Neuronal stem cell (in vitro differentiated cells): ENCODE measurements around the gene TAMM41.
"Not testable (repeated sequence)": the region's sequence is repeated elsewhere in the genome, so short reads cannot be mapped to it uniquely, and the experiment has no call there.

ENCODE experiments used
- DNase-seq: peaks from one replicate; pipeline ENCODE4 v3.0.0-alpha.2; 2013; ENCODE audit warnings: low spot score
- H2AFZ ChIP-seq: one replicate; pipeline ENCODE4 v1.6.1; 2013; ENCODE audit warnings: mild to moderate bottlenecking, low read length, inconsistent platforms
- H2AK5ac ChIP-seq: 2 replicates; pipeline ENCODE4 v1.6.1; 2013; ENCODE audit warnings: low read depth, mild to moderate bottlenecking, inconsistent platforms, low read length, moderate library complexity, mixed read lengths
- H2BK120ac ChIP-seq: 2 replicates; pipeline ENCODE4 v1.6.1; 2013; ENCODE audit warnings: low read depth, mild to moderate bottlenecking, inconsistent platforms, low read length, moderate library complexity, mixed read lengths
- H2BK12ac ChIP-seq: one replicate; pipeline ENCODE4 v1.6.1; 2013; ENCODE audit warnings: low read length, inconsistent platforms
- H2BK15ac ChIP-seq: 2 replicates; pipeline ENCODE4 v1.6.1; 2013; ENCODE audit warnings: mild to moderate bottlenecking, low read length, inconsistent platforms, mixed read lengths
- H2BK5ac ChIP-seq: one replicate; pipeline ENCODE4 v1.6.1; 2013; ENCODE audit warnings: inconsistent platforms, mild to moderate bottlenecking, low read length, moderate library complexity
- H3K14ac ChIP-seq: one replicate; pipeline ENCODE4 v1.6.1; 2013; ENCODE audit warnings: low read length, inconsistent platforms
- H3K18ac ChIP-seq: 2 replicates; pipeline ENCODE4 v1.6.1; 2013; ENCODE audit warnings: low read length, inconsistent platforms
- H3K23ac ChIP-seq: 2 replicates; pipeline ENCODE4 v1.6.1; 2013; ENCODE audit warnings: low read depth, mild to moderate bottlenecking, mixed read lengths, low read length, inconsistent platforms; ENCODE audit not compliant: poor library complexity
- H3K27ac ChIP-seq: replicated peaks from 3 replicates; pipeline ENCODE4 v1.5.1; 2013; ENCODE audit warnings: low read length, inconsistent platforms
- H3K27me3 ChIP-seq, 3 experiments: 2 replicates each; pipeline ENCODE4 v1.6.1; 2013; ENCODE audit warnings: low read length in 3 of 3, mild to moderate bottlenecking in 2 of 3, inconsistent platforms in 1 of 3, low read depth in 1 of 3, mixed read lengths in 1 of 3, moderate library complexity in 1 of 3; ENCODE audit not compliant: control insufficient read depth in 3 of 3, insufficient read depth in 3 of 3
- H3K36me3 ChIP-seq, 2 donors: replicated peaks in 1 of 2; 2 replicates each; pipeline ENCODE4 v1.6.1; 2013; ENCODE audit warnings: low read length in 2 of 2; ENCODE audit not compliant: control insufficient read depth in 2 of 2, insufficient read depth in 2 of 2
- H3K4ac ChIP-seq: 2 replicates; pipeline ENCODE4 v1.6.1; 2013; ENCODE audit warnings: inconsistent platforms, mild to moderate bottlenecking, low read length, moderate library complexity
- H3K4me1 ChIP-seq, 2 donors: 1 replicate in 1 of 2; 2 replicates in 1 of 2; pipeline ENCODE4 v1.6.1; 2013; ENCODE audit warnings: low read length in 2 of 2, low read depth in 1 of 2; ENCODE audit not compliant: control insufficient read depth in 2 of 2, insufficient read depth in 1 of 2
- H3K4me2 ChIP-seq: one replicate; pipeline ENCODE4 v1.6.1; 2013; ENCODE audit warnings: mild to moderate bottlenecking, low read length, inconsistent platforms; ENCODE audit not compliant: insufficient read depth, poor library complexity, severe bottlenecking
- H3K4me3 ChIP-seq, 2 donors: 2 replicates each; pipeline ENCODE4 v1.5.1; 2013; ENCODE audit warnings: low read length in 2 of 2, mild to moderate bottlenecking in 2 of 2, inconsistent platforms in 1 of 2, moderate library complexity in 1 of 2
- H3K79me1 ChIP-seq: one replicate; pipeline ENCODE4 v1.6.1; 2013; ENCODE audit warnings: low read depth, mild to moderate bottlenecking, inconsistent platforms, low read length, moderate library complexity
- H3K9ac ChIP-seq: one replicate; pipeline ENCODE4 v1.6.1; 2013; ENCODE audit warnings: mild to moderate bottlenecking, low read depth, low read length, inconsistent platforms; ENCODE audit not compliant: poor library complexity
- H3K9me3 ChIP-seq, 2 donors: replicated peaks in 1 of 2; 2 replicates each; pipeline versions ENCODE3 to v1.6.1; 2013; ENCODE audit warnings: low read length in 2 of 2, mild to moderate bottlenecking in 2 of 2, inconsistent platforms in 1 of 2, low read depth in 1 of 2, mixed read lengths in 1 of 2, moderate library complexity in 1 of 2; ENCODE audit not compliant: control insufficient read depth in 2 of 2, insufficient read depth in 1 of 2
- H4K8ac ChIP-seq: one replicate; pipeline ENCODE4 v1.6.1; 2013; ENCODE audit warnings: low read depth, mild to moderate bottlenecking, inconsistent platforms, low read length, moderate library complexity
- H4K91ac ChIP-seq: one replicate; pipeline ENCODE4 v1.6.1; 2013; ENCODE audit warnings: low read length, low read depth, mild to moderate bottlenecking, inconsistent platforms; ENCODE audit not compliant: poor library complexity
- WGBS, 2 donors: extraction: QIAGEN DNeasy Blood & Tissue Kit; methylation state at CpG; one replicate each; pipeline ENCODE4 v1.1.7; 2013; ENCODE audit warnings: missing lambda C conversion rate in 2 of 2, mixed read lengths in 1 of 2; ENCODE audit not compliant: insufficient read length in 2 of 2, insufficient replicate concordance in 1 of 2; ENCODE audit errors: extremely low coverage in 2 of 2; 5-methylcytosine and 5-hydroxymethylcytosine counted together

The TAMM41 gene

GRCh38 chr3:11862584-11862983, 15.9 kb upstream of the TAMM41 start:
- H2AFZ ChIP-seq, H4K8ac ChIP-seq, H3K9ac ChIP-seq, H2BK15ac ChIP-seq, H3K79me1 ChIP-seq, H2AK5ac ChIP-seq, H3K23ac ChIP-seq, H3K4me1 ChIP-seq, H3K4me3 ChIP-seq, H2BK120ac ChIP-seq, H2BK12ac ChIP-seq, H3K9me3 ChIP-seq, H3K18ac ChIP-seq, H3K14ac ChIP-seq, H3K27ac ChIP-seq, H2BK5ac ChIP-seq, H3K27me3 ChIP-seq, H3K4me2 ChIP-seq, H3K36me3 ChIP-seq, DNase-seq, H4K91ac ChIP-seq, H3K4ac ChIP-seq: not testable (repeated sequence)
- no CpG with 5 or more reads among the region's 2 CpGs for WGBS, 2 donors

GRCh38 chr3:11862145-11862544, 15.5 kb upstream of the TAMM41 start:
- not testable (repeated sequence) for H3K4me1 ChIP-seq, H2BK15ac ChIP-seq, H2BK120ac ChIP-seq, H3K4me2 ChIP-seq, H4K8ac ChIP-seq, H3K27me3 ChIP-seq, H2BK5ac ChIP-seq, H3K14ac ChIP-seq, H4K91ac ChIP-seq, H3K4ac ChIP-seq, H3K36me3 ChIP-seq, H2AFZ ChIP-seq, H3K79me1 ChIP-seq, H3K27ac ChIP-seq, H2AK5ac ChIP-seq, H3K9ac ChIP-seq, H3K4me3 ChIP-seq, H3K23ac ChIP-seq, H2BK12ac ChIP-seq, H3K18ac ChIP-seq, DNase-seq, H3K9me3 ChIP-seq
- no CpG with 5 or more reads among the region's 6 CpGs for WGBS, 2 donors

DNA sequence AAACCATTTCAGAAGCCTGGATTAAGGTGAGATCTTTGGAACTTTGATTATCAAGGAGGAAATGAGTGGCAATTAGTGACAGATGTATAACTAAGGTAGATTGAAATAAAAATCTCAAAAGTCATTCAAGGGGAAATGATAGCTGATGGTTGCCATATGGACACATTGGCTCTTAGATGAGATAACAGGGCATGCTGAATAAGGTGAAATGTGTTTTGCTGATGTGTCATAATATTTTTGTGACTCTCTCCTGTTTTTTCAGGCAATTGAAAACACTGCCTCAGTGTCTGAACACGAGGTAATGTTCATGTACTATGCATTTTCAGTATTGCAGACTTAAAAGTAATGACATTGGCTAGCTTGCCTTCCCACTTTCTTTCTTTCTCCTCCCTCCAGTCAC, 13.5 kb upstream of the TAMM41 start:
- H2AFZ ChIP-seq, H3K4me2 ChIP-seq, H3K4ac ChIP-seq, H3K27ac ChIP-seq, H3K14ac ChIP-seq, H3K4me1 ChIP-seq, H2BK15ac ChIP-seq, H3K18ac ChIP-seq, H2BK5ac ChIP-seq, H4K8ac ChIP-seq, H4K91ac ChIP-seq, H3K9me3 ChIP-seq, H3K9ac ChIP-seq, H3K79me1 ChIP-seq, DNase-seq, H3K4me3 ChIP-seq, H3K27me3 ChIP-seq, H2AK5ac ChIP-seq, H3K36me3 ChIP-seq, H3K23ac ChIP-seq, H2BK120ac ChIP-seq, H2BK12ac ChIP-seq: not testable (repeated sequence)
- WGBS, 2 donors: no CpG with 5 or more reads among the region's 1 CpG

DNA sequence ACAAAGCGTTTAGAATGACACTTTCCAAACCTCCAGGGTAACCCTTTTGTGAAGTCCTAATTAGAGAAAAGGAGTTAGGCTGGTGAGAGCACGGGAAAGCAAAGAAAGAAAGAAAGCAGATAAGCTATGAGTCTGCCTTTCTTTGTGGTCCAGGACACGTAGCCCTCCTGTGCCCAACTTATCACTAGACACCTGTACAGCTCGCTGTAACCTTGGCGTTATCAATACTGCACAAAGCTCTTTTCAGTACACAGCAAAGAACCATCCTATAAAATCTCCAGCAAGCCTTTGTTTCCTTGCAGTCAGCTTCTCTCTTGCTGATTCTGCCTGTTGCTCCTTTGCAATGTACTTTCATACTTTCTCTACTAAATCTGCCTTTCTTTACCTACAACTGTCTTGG, 6.8 kb upstream of the TAMM41 start:
- H2BK120ac ChIP-seq: no peak overlapping the region
- H2BK5ac ChIP-seq: no peak overlapping the region
- no peak overlapping the region for H2BK12ac ChIP-seq
- H3K4me3 ChIP-seq: no peak overlapping the region
- no peak overlapping the region for H3K27ac ChIP-seq
- H3K9me3 ChIP-seq: no peaks in the 10 kb centered on the region
- H4K8ac ChIP-seq: no peak overlapping the region
- no peak for DNase-seq
- H2BK15ac ChIP-seq: no peak overlapping the region
- no peak overlapping the region for H3K23ac ChIP-seq
- no peak overlapping the region for H3K4me2 ChIP-seq
- no peak overlapping the region for H3K9ac ChIP-seq
- H3K4ac ChIP-seq: no peak overlapping the region
- H2AFZ ChIP-seq: no peak overlapping the region
- no peak overlapping the region for H2AK5ac ChIP-seq
- H3K14ac ChIP-seq: no peak overlapping the region
- WGBS, 2 donors: no CpG with 5 or more reads among the region's 5 CpGs
- no peaks in the 10 kb centered on the region for H3K79me1 ChIP-seq
- no peak overlapping the region for H4K91ac ChIP-seq
- H3K27me3 ChIP-seq: peaks cover 0 to 17% (median 1%) of the 10 kb centered on the region in 3 experiments
- H3K36me3 ChIP-seq: no peaks in the 10 kb centered on the region
- no peaks in the 10 kb centered on the region for H3K4me1 ChIP-seq
- no peak overlapping the region for H3K18ac ChIP-seq
